ENCODE measurements around the gene CARS2. TPM values are rescaled to one million over a fixed set of nuclear protein-coding genes. Genes with fewer than 3 reads are reported as not detected.

Gene CARS2
- total and polyA plus RNA-seq, 2 of the 8 experiments (the other 6 are each of a cell fraction or from before 2014, with no cell fraction given) = 47.7 to 55.9 TPM

DNA sequence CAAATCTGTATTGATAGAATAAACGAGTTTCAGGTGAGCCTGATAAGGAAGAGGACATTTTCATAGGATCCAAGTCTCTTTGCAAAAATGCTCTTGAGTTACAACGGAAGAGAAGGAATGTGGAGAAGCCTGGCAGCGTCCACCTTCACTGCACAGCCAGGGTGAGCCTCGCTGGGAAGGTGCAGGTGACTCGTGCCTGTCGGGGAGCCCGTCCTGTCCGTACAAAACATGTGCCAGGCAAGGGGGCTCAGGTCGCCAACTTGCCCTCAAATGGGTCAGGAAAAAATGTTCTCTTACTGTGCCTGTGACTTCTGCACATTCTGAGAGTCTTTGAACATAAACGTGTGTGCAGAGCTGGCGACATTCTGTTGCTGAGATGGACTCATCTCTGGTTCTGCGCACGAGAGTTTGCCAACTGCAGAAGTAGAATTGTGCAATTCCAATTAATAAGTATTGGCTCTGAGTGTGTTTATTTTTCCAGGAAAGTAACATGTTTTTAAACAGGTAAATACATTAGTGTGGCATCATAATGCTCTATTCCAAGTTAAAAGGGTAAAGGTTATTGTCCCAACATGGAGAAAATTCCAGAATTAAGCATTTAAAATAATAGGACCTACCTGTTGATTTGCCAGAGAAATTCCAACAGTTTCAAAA lies 62.0 kb downstream of the CARS2 start:
- no peak overlapping the region for H4K5ac ChIP-seq (ENCODE audit: insufficient read length, low read depth, low read length)
- no peak overlapping the region for H2BK15ac ChIP-seq (ENCODE audit: low read length)
- H3K23ac ChIP-seq (ENCODE audit: insufficient read length) = no peak overlapping the region
- peaks cover 11 to 20% of the 10 kb centered on the region in 2 experiments for H4K20me1 ChIP-seq (replicated peaks in 1 of 2; ENCODE audit: control insufficient read depth in 1 of 2, insufficient read depth in 2 of 2, low read length in 2 of 2)
- no peaks in the 10 kb centered on the region for H3K9me3 ChIP-seq (ENCODE audit: insufficient read depth in 2 of 2, low read depth in 1 of 2, low read length in 1 of 2)
- peaks cover 2 to 24% (median 17%) of the 10 kb centered on the region in 4 experiments; a peak in 6 of 8 replicates for H3K36me3 ChIP-seq (ENCODE audit: control insufficient read depth in 2 of 4, insufficient read depth in 4 of 4, low read length in 3 of 4)
- FAIRE-seq (no peak), DNase-seq (ENCODE audit: low read depth in 1 of 2, low spot score in 2 of 2) (peak in 1 of 2 experiments; percentile 27)
- no peak overlapping the region for H4K8ac ChIP-seq (ENCODE audit: extremely low read depth, insufficient read depth, low read length)
- CTCF ChIA-PET (ENCODE audit: partially characterized antibody) = interaction anchor here (0.6 to 3.9 kb wide), 36 partner anchors 10 to 383 kb away, joined by 3 to 23 read pairs (median 4); no protein-coding TSS in a partner anchor
- H3K4me3 ChIP-seq (ENCODE audit: extremely low read depth in 1 of 4, insufficient read depth in 2 of 4, low read depth in 3 of 4, low read length in 4 of 4) = no peak overlapping the region
- no peak overlapping the region for H3K18ac ChIP-seq (ENCODE audit: extremely low read depth, low read length)
- H3K79me1 ChIP-seq (ENCODE audit: low read depth, low read length) = no peaks in the 10 kb centered on the region
- H3K23me2 ChIP-seq (ENCODE audit: low read depth, low read length) = no peaks in the 10 kb centered on the region
- no peak overlapping the region for H4K91ac ChIP-seq (replicated peaks; ENCODE audit: insufficient read length, low read length)
- TF ChIP-seq BCL11A (IDR thresholded peaks at IDR 0.05; ENCODE audit: low read depth in 2 of 2, low read length in 2 of 2) (no peak), YY1 (IDR thresholded peaks at IDR 0.05; ENCODE audit: low read depth, low read length) (no peak), CREB1 (IDR thresholded peaks at IDR 0.05) (no peak), RFX5 (IDR thresholded peaks at IDR 0.05; ENCODE audit: borderline replicate concordance, low read depth, low read length) (no peak), POLR2A (IDR thresholded peaks at IDR 0.05; ENCODE audit: control extremely low read depth in 1 of 2, low read depth in 2 of 2, low read length in 2 of 2) (no peak), JUND (IDR thresholded peaks at IDR 0.05; ENCODE audit: low read length) (no peak), SRF (IDR thresholded peaks at IDR 0.05; ENCODE audit: low read depth, low read length) (no peak), HDAC6 (IDR thresholded peaks at IDR 0.05; ENCODE audit: low read depth, low read length) (no peak), EP300 (IDR thresholded peaks at IDR 0.05; ENCODE audit: borderline replicate concordance in 1 of 2, low read depth in 2 of 2, low read length in 2 of 2) (no peak), FOSL1 (IDR thresholded peaks at IDR 0.05; ENCODE audit: insufficient read depth, low read depth, low read length) (no peak), GTF2F1 (IDR thresholded peaks at IDR 0.05; ENCODE audit: borderline replicate concordance, low read depth, low read length) (no peak), TAF7 (optimal IDR thresholded peaks at IDR 0.05; ENCODE audit: borderline replicate concordance, low read depth, low read length) (no peak)
- TF ChIP-seq, protein P1, sequence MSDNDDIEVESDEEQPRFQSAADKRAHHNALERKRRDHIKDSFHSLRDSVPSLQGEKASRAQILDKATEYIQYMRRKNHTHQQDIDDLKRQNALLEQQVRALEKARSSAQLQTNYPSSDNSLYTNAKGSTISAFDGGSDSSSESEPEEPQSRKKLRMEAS (IDR thresholded peaks at IDR 0.05) = no peak
- no peak overlapping the region for H3K9ac ChIP-seq (replicated peaks in 1 of 4; ENCODE audit: extremely low read depth in 1 of 4, low read depth in 3 of 4, low read length in 3 of 4)
- H2BK120ac ChIP-seq (replicated peaks; ENCODE audit: low read depth, low read length) = no peak overlapping the region
- peaks cover 0 to 11% (median 7%) of the 10 kb centered on the region in 4 experiments; a peak in 5 of 7 replicates for H3K4me1 ChIP-seq (replicated peaks in 1 of 4; ENCODE audit: control insufficient read depth in 3 of 4, insufficient read depth in 4 of 4, low read length in 3 of 4)
- WGBS, 2 experiments (ENCODE audit: extremely low coverage in 1 of 2, insufficient coverage in 1 of 2, insufficient read length in 1 of 2, insufficient replicate concordance in 2 of 2, low coverage in 1 of 2, low lambda C conversion rate in 2 of 2, missing lambda C conversion rate in 1 of 2) = 91% methylated on average over 13 of the region's 13 CpGs; no CpG with 5 or more reads in 1 of the 2 experiments
- no peak overlapping the region for H3K4me2 ChIP-seq (ENCODE audit: insufficient read depth in 1 of 2, low read depth in 2 of 2, low read length in 2 of 2)
- no peak overlapping the region for H3K14ac ChIP-seq (ENCODE audit: insufficient read length)
- no peaks in the 10 kb centered on the region for H3K27me3 ChIP-seq (replicated peaks in 1 of 4; ENCODE audit: control insufficient read depth in 3 of 4, extremely low read depth in 1 of 4, insufficient read depth in 3 of 4, low read length in 3 of 4)
- no peak overlapping the region for H3K27ac ChIP-seq (ENCODE audit: low read depth, low read length)
- H3K79me2 ChIP-seq (ENCODE audit: control insufficient read depth in 1 of 2, insufficient read depth in 2 of 2, low read length in 2 of 2) = no peaks in the 10 kb centered on the region
- H2AFZ ChIP-seq (ENCODE audit: low read length) = no peak overlapping the region
- no peak overlapping the region for H3K56ac ChIP-seq (replicated peaks; ENCODE audit: insufficient read length, low read depth, low read length)
- H3K4ac ChIP-seq (replicated peaks; ENCODE audit: insufficient read length, low read depth, low read length) = no peak overlapping the region
- no peak overlapping the region for H2AK5ac ChIP-seq (ENCODE audit: low read depth, low read length)
- POLR2A ChIA-PET (ENCODE audit: partially characterized antibody) = interaction anchor here (0.8 to 1.8 kb wide), 7 partner anchors 9 to 69 kb away, joined by 3 to 8 read pairs (median 3); no protein-coding TSS in a partner anchor
- no peak overlapping the region for H2BK20ac ChIP-seq (ENCODE audit: low read length)
- H2BK12ac ChIP-seq (ENCODE audit: low read depth, low read length) = no peak overlapping the region
- H2BK5ac ChIP-seq (ENCODE audit: low read depth, low read length) = no peak overlapping the region

Measured in H1 (cell line).